Parathyroid adenoma (tissue), 2 donors: ENCODE data around the gene GLOD5.

Experiments used
- H2AFZ ChIP-seq: fragments of 300-600 bp; sonication (generic); one replicate; pipeline ENCODE4 v1.7.0; 2017; ENCODE audit warnings: antibody characterized with exemption, mild to moderate bottlenecking
- H3K27ac ChIP-seq: fragments of 300-600 bp; sonication (generic); one replicate; pipeline ENCODE4 v1.7.0; 2017
- H3K27me3 ChIP-seq: fragments of 300-600 bp; sonication (generic); one replicate; pipeline ENCODE4 v1.7.0; 2017; ENCODE audit warnings: low read length; ENCODE audit not compliant: control insufficient read depth, insufficient read depth
- H3K36me3 ChIP-seq: fragments of 300-600 bp; sonication (generic); one replicate; pipeline ENCODE4 v1.7.0; 2017; ENCODE audit warnings: low read length; ENCODE audit not compliant: control insufficient read depth, insufficient read depth
- H3K4me1 ChIP-seq: fragments of 300-600 bp; sonication (generic); one replicate; pipeline ENCODE4 v1.7.0; 2017; ENCODE audit warnings: control low read depth
- H3K4me2 ChIP-seq: fragments of 300-600 bp; sonication (generic); one replicate; pipeline ENCODE4 v1.7.0; 2017; ENCODE audit warnings: low read length
- H3K4me3 ChIP-seq: fragments of 300-600 bp; sonication (generic); one replicate; pipeline ENCODE4 v1.7.0; 2017; ENCODE audit warnings: low read depth, low read length
- H3K79me2 ChIP-seq: fragments of 300-600 bp; sonication (generic); one replicate; pipeline ENCODE4 v1.7.0; 2017; ENCODE audit warnings: control low read depth
- H3K9ac ChIP-seq: fragments of 300-600 bp; sonication (generic); one replicate; pipeline ENCODE4 v1.7.0; 2017; ENCODE audit warnings: mild to moderate bottlenecking
- H3K9me3 ChIP-seq: fragments of 300-600 bp; sonication (generic); one replicate; pipeline ENCODE4 v1.7.0; 2017; ENCODE audit warnings: low read length; ENCODE audit not compliant: control insufficient read depth
- CTCF ChIP-seq: fragments of 300-600 bp; sonication (generic); IDR thresholded peaks from one replicate; pipeline ENCODE4 v1.7.0; 2017; ENCODE audit warnings: antibody characterized with exemption, mild to moderate bottlenecking
- donor health status: primary hyperparathyroidism.

Gene GLOD5

GRCh38 chrX:48751343-48751742, 10.2 kb upstream of the GLOD5 start:
- H3K27me3 ChIP-seq: no peaks in the 10 kb centered on the region
- H3K9ac ChIP-seq: no peak overlapping the region
- H3K79me2 ChIP-seq: no peaks in the 10 kb centered on the region
- H3K4me2 ChIP-seq: no peak overlapping the region
- no peak overlapping the region for H3K27ac ChIP-seq
- no peaks in the 10 kb centered on the region for H3K9me3 ChIP-seq
- TF ChIP-seq CTCF: no peak
- no peak overlapping the region for H3K4me3 ChIP-seq
- no peak overlapping the region for H2AFZ ChIP-seq
- peaks cover 3% of the 10 kb centered on the region for H3K4me1 ChIP-seq
- H3K36me3 ChIP-seq: no peaks in the 10 kb centered on the region

GRCh38 chrX:48752498-48752897, 9.0 kb upstream of the GLOD5 start:
- Histone ChIP-seq H3K27ac (no peak overlapping the region), H3K27me3 (no peaks in the 10 kb centered on the region), H3K9me3 (no peaks in the 10 kb centered on the region)

GRCh38 chrX:48753708-48754228, 7.8 kb upstream of the GLOD5 start:
- H3K4me2 ChIP-seq: no peak overlapping the region
- no peaks in the 10 kb centered on the region for H3K36me3 ChIP-seq
- no peaks in the 10 kb centered on the region for H3K27me3 ChIP-seq
- H3K79me2 ChIP-seq: no peaks in the 10 kb centered on the region
- TF ChIP-seq CTCF: no peak
- no peak overlapping the region for H2AFZ ChIP-seq
- H3K9me3 ChIP-seq: no peaks in the 10 kb centered on the region
- H3K4me1 ChIP-seq: peaks cover 3% of the 10 kb centered on the region
- no peak overlapping the region for H3K9ac ChIP-seq
- no peak overlapping the region for H3K27ac ChIP-seq
- no peak overlapping the region for H3K4me3 ChIP-seq

More at GRCh38 chrX:48752498-48752897, 9.0 kb upstream of the GLOD5 start:
- no peak overlapping the region for H3K9ac ChIP-seq
- no peak overlapping the region for H3K4me2 ChIP-seq
- no peaks in the 10 kb centered on the region for H3K79me2 ChIP-seq
- H3K4me1 ChIP-seq: peaks cover 3% of the 10 kb centered on the region
- H3K4me3 ChIP-seq: no peak overlapping the region
- H3K36me3 ChIP-seq: no peaks in the 10 kb centered on the region
- peak overlapping the region; percentile 33 for H2AFZ ChIP-seq
- TF ChIP-seq CTCF: no peak

- H3K79me2 ChIP-seq: no peaks in the 10 kb centered on the region
- H3K9me3 ChIP-seq: no peaks in the 10 kb centered on the region
- no peaks in the 10 kb centered on the region for H3K27me3 ChIP-seq
- peaks cover 3% of the 10 kb centered on the region for H3K4me1 ChIP-seq
- no peak for TF ChIP-seq CTCF
- H3K36me3 ChIP-seq: no peaks in the 10 kb centered on the region
- H3K9ac ChIP-seq: no peak overlapping the region
- H3K4me3 ChIP-seq: no peak overlapping the region
- H3K27ac ChIP-seq: no peak overlapping the region
- no peak overlapping the region for H2AFZ ChIP-seq
- no peak overlapping the region for H3K4me2 ChIP-seq
Measured at GRCh38 chrX:48754238-48754637, 7.3 kb upstream of the GLOD5 start.

- H3K79me2 ChIP-seq: no peaks in the 10 kb centered on the region
- no peak overlapping the region for H3K9ac ChIP-seq
- H3K4me3 ChIP-seq: no peak overlapping the region
- H3K27ac ChIP-seq: no peak overlapping the region
- no peak overlapping the region for H2AFZ ChIP-seq
- no peak overlapping the region for H3K4me2 ChIP-seq
- no peaks in the 10 kb centered on the region for H3K4me1 ChIP-seq
- no peaks in the 10 kb centered on the region for H3K36me3 ChIP-seq
- H3K27me3 ChIP-seq: no peaks in the 10 kb centered on the region
- no peak for TF ChIP-seq CTCF
- H3K9me3 ChIP-seq: no peaks in the 10 kb centered on the region
Measured at GRCh38 chrX:48769230-48769629, 7.7 kb downstream of the GLOD5 start.
